ENCODE results near the gene MAP4K2. TPM values are rescaled to one million over a fixed set of nuclear protein-coding genes. Genes with fewer than 3 reads are reported as not detected.

The MAP4K2 gene
- total RNA-seq, 1 experiment from 2014 or later = 16.8 TPM

DNA sequence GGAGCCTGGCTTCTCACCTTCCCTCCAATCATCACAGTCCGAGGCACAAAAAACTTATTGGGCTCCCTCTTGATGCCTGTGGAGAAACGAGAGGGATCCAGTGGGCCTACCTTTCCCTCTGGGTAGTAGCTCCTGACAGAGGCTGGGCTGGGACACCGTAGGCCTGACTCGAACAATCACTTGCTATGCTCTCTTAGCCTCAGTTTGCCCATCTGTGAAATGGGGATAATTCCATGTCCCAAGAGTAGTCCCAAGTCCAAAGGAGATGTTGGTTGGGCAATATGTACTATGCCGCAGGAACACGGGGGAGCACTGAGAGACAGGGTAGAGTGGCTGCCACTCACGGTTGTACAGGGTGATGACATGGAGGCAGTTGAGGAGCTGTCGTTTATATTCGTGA is 51.4 kb downstream of the MAP4K2 start:
- no peaks in the 10 kb centered on the region for H3K4me1 ChIP-seq
- Mint-ChIP-seq H3K9me3 (ENCODE audit: unreplicated experiment) (no peaks in the 10 kb centered on the region), H3K27me3 (ENCODE audit: insufficient read depth, unreplicated experiment) (no peaks in the 10 kb centered on the region), H3K4me1 (ENCODE audit: low read depth, unreplicated experiment) (no peaks in the 10 kb centered on the region), H3K27ac (ENCODE audit: unreplicated experiment) (no peak overlapping the region), H3K4me3 (ENCODE audit: unreplicated experiment) (no peak overlapping the region), H3K36me3 (ENCODE audit: insufficient read depth, unreplicated experiment) (peaks cover 6% of the 10 kb centered on the region)
- H3K4me3 ChIP-seq (ENCODE audit: low read depth, low read length) = no peak overlapping the region
- intact Hi-C loops (cut with micrococcal nuclease; ENCODE audit: unreplicated experiment) = no loop called here
- no peaks in the 10 kb centered on the region for H3K27me3 ChIP-seq (replicated peaks; ENCODE audit: control insufficient read depth, insufficient read depth, low read length)
- POLR2A ChIA-PET = interaction anchor here (0.9 kb wide), 1 partner anchor 27 kb away, joined by 7 read pairs; the partner anchor contains the start of gene SF1
- no TSS peak for BruUV-seq (replicated peaks)
- no peaks in the 10 kb centered on the region for H3K9me3 ChIP-seq
- CTCF ChIA-PET = interaction anchor here (1.0 kb wide), 1 partner anchor 77 kb away, joined by 4 read pairs; no protein-coding TSS in a partner anchor
- no peak for DNase-seq
- TF ChIP-seq CTCF (IDR thresholded peaks at IDR 0.05; ENCODE audit: insufficient read depth in 1 of 2, low read depth in 1 of 2, low read length in 1 of 2, severe bottlenecking in 1 of 2, unreplicated experiment in 1 of 2) = no peak
- no peaks in the 10 kb centered on the region for H3K36me3 ChIP-seq (ENCODE audit: control insufficient read depth, insufficient read depth, low read length)

DNA sequence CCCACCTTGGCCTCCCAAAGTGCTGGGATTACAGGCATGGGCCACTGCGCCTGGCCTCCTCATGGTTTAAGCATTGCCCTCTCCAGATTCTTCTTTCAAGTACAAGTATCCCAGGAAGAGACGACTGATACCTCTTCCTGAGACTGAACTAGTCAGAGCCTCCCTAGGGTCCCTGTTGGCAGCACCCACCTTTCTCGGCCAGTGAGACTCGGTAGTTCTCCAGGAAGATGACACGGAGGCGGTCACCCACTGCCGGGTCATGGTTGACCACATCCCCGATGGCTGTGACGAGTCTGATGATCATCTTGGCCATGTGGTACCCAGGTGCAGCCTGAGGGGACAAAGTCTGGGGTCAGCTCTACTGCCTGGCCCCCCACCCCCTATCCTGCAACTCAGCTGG is 51.9 kb downstream of the MAP4K2 start:
- Mint-ChIP-seq H3K27me3 (ENCODE audit: insufficient read depth, unreplicated experiment) (no peaks in the 10 kb centered on the region), H3K36me3 (ENCODE audit: insufficient read depth, unreplicated experiment) (peaks cover 6% of the 10 kb centered on the region), H3K4me1 (ENCODE audit: low read depth, unreplicated experiment) (no peaks in the 10 kb centered on the region), H3K4me3 (ENCODE audit: unreplicated experiment) (no peak overlapping the region), H3K27ac (ENCODE audit: unreplicated experiment) (no peak overlapping the region), H3K9me3 (ENCODE audit: unreplicated experiment) (no peaks in the 10 kb centered on the region)
- ChIA-PET POLR2A (interaction anchor here (0.9 kb wide), 1 partner anchor 28 kb away, joined by 7 read pairs; the partner anchor contains the start of gene SF1), CTCF (interaction anchor here (1.0 kb wide), 1 partner anchor 77 kb away, joined by 4 read pairs; no protein-coding TSS in a partner anchor)
- intact Hi-C loops (cut with micrococcal nuclease; ENCODE audit: unreplicated experiment) = no loop called here
- Histone ChIP-seq H3K27me3 (replicated peaks; ENCODE audit: control insufficient read depth, insufficient read depth, low read length) (no peaks in the 10 kb centered on the region), H3K9me3 (no peaks in the 10 kb centered on the region), H3K4me3 (ENCODE audit: low read depth, low read length) (no peak overlapping the region), H3K4me1 (no peaks in the 10 kb centered on the region), H3K36me3 (ENCODE audit: control insufficient read depth, insufficient read depth, low read length) (no peaks in the 10 kb centered on the region)
- no TSS peak for BruUV-seq (replicated peaks)
- TF ChIP-seq CTCF (IDR thresholded peaks at IDR 0.05; ENCODE audit: insufficient read depth in 1 of 2, low read depth in 1 of 2, low read length in 1 of 2, severe bottlenecking in 1 of 2, unreplicated experiment in 1 of 2) = no peak
- DNase-seq = no peak

DNA sequence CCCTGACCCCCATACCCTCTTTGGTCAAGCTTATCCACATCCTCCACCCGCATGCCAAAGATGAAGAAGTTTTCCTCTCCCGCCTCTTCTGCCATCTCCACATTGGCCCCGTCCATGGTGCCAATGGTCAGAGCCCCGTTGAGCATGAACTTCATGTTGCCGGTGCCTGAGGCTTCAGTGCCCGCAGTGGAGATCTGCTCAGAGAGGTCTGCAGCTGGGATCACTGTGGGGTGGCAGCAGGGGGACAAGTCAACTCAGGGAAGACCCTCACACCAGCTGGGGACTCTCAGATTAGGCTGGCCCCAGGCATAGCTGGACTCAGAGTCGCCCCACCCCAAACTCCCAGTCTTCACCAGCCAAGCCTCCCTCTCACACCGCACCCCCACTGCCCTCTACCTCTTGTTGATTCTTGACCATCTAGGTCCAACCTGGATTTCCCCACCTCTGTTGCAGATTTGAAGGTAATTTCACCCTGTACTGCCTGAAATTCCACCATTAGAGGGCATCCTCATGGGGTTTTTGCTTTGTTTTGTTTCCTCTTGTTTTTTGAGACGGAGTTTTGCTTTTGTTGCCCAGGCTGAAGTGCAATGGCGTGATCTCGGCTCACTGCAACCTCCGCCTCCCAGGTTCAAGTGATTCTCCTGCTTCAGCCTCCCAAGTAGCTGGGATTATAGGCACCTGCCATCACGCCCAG is 52.5 kb downstream of the MAP4K2 start:
- H3K36me3 Mint-ChIP-seq (ENCODE audit: insufficient read depth, unreplicated experiment) = peaks cover 6% of the 10 kb centered on the region
- H3K4me1 Mint-ChIP-seq (ENCODE audit: low read depth, unreplicated experiment) = no peaks in the 10 kb centered on the region
- no peak overlapping the region for H3K27ac Mint-ChIP-seq (ENCODE audit: unreplicated experiment)
- CTCF ChIA-PET = no interaction called here
- H3K4me3 Mint-ChIP-seq (ENCODE audit: unreplicated experiment) = no peak overlapping the region
- H3K27me3 Mint-ChIP-seq (ENCODE audit: insufficient read depth, unreplicated experiment) = no peaks in the 10 kb centered on the region
- TF ChIP-seq CTCF (IDR thresholded peaks at IDR 0.05; ENCODE audit: insufficient read depth in 1 of 2, low read depth in 1 of 2, low read length in 1 of 2, severe bottlenecking in 1 of 2, unreplicated experiment in 1 of 2) = no peak
- Histone ChIP-seq H3K4me3 (ENCODE audit: low read depth, low read length) (no peak overlapping the region), H3K9me3 (no peaks in the 10 kb centered on the region), H3K4me1 (peaks cover 2% of the 10 kb centered on the region; the same call in 1 of the 2 replicates), H3K27me3 (replicated peaks; ENCODE audit: control insufficient read depth, insufficient read depth, low read length) (no peaks in the 10 kb centered on the region), H3K36me3 (ENCODE audit: control insufficient read depth, insufficient read depth, low read length) (no peaks in the 10 kb centered on the region)
- no peaks in the 10 kb centered on the region for H3K9me3 Mint-ChIP-seq (ENCODE audit: unreplicated experiment)
- no peak for DNase-seq
- POLR2A ChIA-PET = no interaction called here
- no TSS peak for BruUV-seq (replicated peaks)
- intact Hi-C loops (cut with micrococcal nuclease; ENCODE audit: unreplicated experiment) = no loop called here
